Type B pancreatic cell (in vitro differentiated cells): Measurements from ENCODE around the gene CDC42BPB. TPM values are rescaled to one million over a fixed set of nuclear protein-coding genes. Genes with fewer than 3 reads are reported as not detected.
"Not testable (repeated sequence)": the region's sequence is repeated elsewhere in the genome, so short reads cannot be mapped to it uniquely, and the experiment has no call there.

Source experiments
- DNase-seq: peaks from one replicate; pipeline ENCODE4 v3.0.0; 2021; ENCODE audit warnings: mixed read lengths; ENCODE audit not compliant: unreplicated experiment; ENCODE audit errors: extremely low spot score
- H3K27ac Mint-ChIP-seq: 2 replicates; pipeline ENCODE4 v1.8.0; 2021; ENCODE audit warnings: mild to moderate bottlenecking, mixed read lengths
- H3K27me3 Mint-ChIP-seq: 2 replicates; pipeline ENCODE4 v1.8.0; 2021; ENCODE audit warnings: mixed read lengths
- H3K36me3 Mint-ChIP-seq: 2 replicates; pipeline ENCODE4 v1.8.0; 2021; ENCODE audit warnings: mixed read lengths
- H3K4me1 Mint-ChIP-seq: one replicate; pipeline ENCODE4 v1.8.0; 2021; ENCODE audit warnings: mixed read lengths; ENCODE audit not compliant: unreplicated experiment
- H3K4me3 Mint-ChIP-seq: 2 replicates; pipeline ENCODE4 v1.8.0; 2021; ENCODE audit warnings: mild to moderate bottlenecking, mixed read lengths
- H3K9me3 Mint-ChIP-seq: 2 replicates; pipeline ENCODE4 v1.8.0; 2021; ENCODE audit warnings: mixed read lengths
- CTCF ChIP-seq: fragments of 200-600 bp; sonication (generic); conservative IDR thresholded peaks from 2 replicates; pipeline ENCODE4 v1.5.0; 2021; ENCODE audit warnings: antibody characterized with exemption, mild to moderate bottlenecking
- total RNA-seq: library from RNA; stranded (reverse); gene quantifications from 2 replicates; pipeline ENCODE4 v1.2.1, GENCODE V29; 2021; ENCODE audit warnings: low replicate concordance

CDC42BPB gene
- total RNA-seq, 1 donor from 2014 or later: 88.6 TPM

GRCh38 chr14:103050935-103051334 is 6.4 kb downstream of the CDC42BPB start:
- Mint-ChIP-seq H3K9me3 (no peaks in the 10 kb centered on the region), H3K36me3 (peaks cover 3% of the 10 kb centered on the region), H3K4me3 (no peak overlapping the region), H3K27ac (no peak overlapping the region), H3K4me1 (peaks cover 32% of the 10 kb centered on the region), H3K27me3 (no peaks in the 10 kb centered on the region)
- no peak for DNase-seq
- TF ChIP-seq CTCF: no peak

DNA sequence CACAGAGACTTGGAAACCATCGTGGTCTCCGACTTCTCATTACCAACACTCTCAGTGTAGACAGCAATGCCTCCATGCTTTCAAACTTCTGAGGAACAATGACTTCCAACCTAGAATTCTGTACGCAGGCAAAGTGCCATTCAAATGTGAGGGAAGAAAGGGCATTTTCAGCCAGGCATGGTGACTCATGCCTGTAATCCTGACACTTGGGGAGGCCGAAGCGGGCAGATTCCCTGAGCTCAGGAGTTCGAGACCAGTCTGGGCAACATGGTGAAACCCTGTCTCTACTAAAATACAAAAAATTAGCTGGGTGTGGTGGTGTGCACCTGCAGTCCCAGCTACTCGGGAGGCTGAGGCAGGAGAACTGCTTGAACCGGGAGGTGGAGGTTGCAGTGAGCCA is 9.9 kb downstream of the CDC42BPB start:
- H3K4me3 Mint-ChIP-seq, H3K27me3 Mint-ChIP-seq, H3K27ac Mint-ChIP-seq, H3K9me3 Mint-ChIP-seq, DNase-seq: not testable (repeated sequence)
- H3K4me1 Mint-ChIP-seq: peaks cover 21% of the 10 kb centered on the region
- peaks cover 11% of the 10 kb centered on the region for H3K36me3 Mint-ChIP-seq

- peak overlapping the region; percentile 60 for H3K27ac Mint-ChIP-seq
- no peak for DNase-seq
- H3K4me3 Mint-ChIP-seq: peak overlapping the region; percentile 42
- TF ChIP-seq CTCF: no peak
- H3K9me3 Mint-ChIP-seq: peaks cover 5% of the 10 kb centered on the region
- H3K27me3 Mint-ChIP-seq: no peaks in the 10 kb centered on the region
- peaks cover 23% of the 10 kb centered on the region for H3K36me3 Mint-ChIP-seq
- peaks cover 21% of the 10 kb centered on the region for H3K4me1 Mint-ChIP-seq
Measured at GRCh38 chr14:103045371-103045869, 11.9 kb downstream of the CDC42BPB start.

GRCh38 chr14:103043257-103044015 is 13.9 kb downstream of the CDC42BPB start:
- Mint-ChIP-seq H3K27me3 (no peaks in the 10 kb centered on the region), H3K36me3 (peaks cover 32% of the 10 kb centered on the region), H3K9me3 (peaks cover 5% of the 10 kb centered on the region), H3K4me3 (peak overlapping the region; percentile 77), H3K4me1 (peaks cover 21% of the 10 kb centered on the region), H3K27ac (peak overlapping the region; percentile 89)
- no peak for DNase-seq
- TF ChIP-seq CTCF: no peak

- Mint-ChIP-seq H3K27ac (no peak overlapping the region), H3K27me3 (no peaks in the 10 kb centered on the region), H3K4me1 (peaks cover 12% of the 10 kb centered on the region), H3K4me3 (no peak overlapping the region), H3K9me3 (peaks cover 5% of the 10 kb centered on the region), H3K36me3 (peaks cover 29% of the 10 kb centered on the region)
- no peak for TF ChIP-seq CTCF
- DNase-seq: no peak
Measured at GRCh38 chr14:103041464-103041863, 15.9 kb downstream of the CDC42BPB start.

GRCh38 chr14:103033681-103034096 is 23.7 kb downstream of the CDC42BPB start:
- Mint-ChIP-seq H3K4me1 (peaks cover 3% of the 10 kb centered on the region), H3K9me3 (no peaks in the 10 kb centered on the region), H3K27me3 (no peaks in the 10 kb centered on the region), H3K36me3 (no peaks in the 10 kb centered on the region), H3K4me3 (no peak overlapping the region), H3K27ac (no peak overlapping the region)
- TF ChIP-seq CTCF: no peak
- DNase-seq: no peak
